GM21619 (cell line): Measurements from ENCODE around the gene HHLA2.
A peak's percentile ranks its signal among the peaks of the same experiment; 100 is the strongest.

Experiments
- ATAC-seq: cut with Tn5 transposase; IDR thresholded peaks from one replicate; pipeline ENCODE4 v1.9.1; 2021; ENCODE audit not compliant: unreplicated experiment

The HHLA2 gene

DNA sequence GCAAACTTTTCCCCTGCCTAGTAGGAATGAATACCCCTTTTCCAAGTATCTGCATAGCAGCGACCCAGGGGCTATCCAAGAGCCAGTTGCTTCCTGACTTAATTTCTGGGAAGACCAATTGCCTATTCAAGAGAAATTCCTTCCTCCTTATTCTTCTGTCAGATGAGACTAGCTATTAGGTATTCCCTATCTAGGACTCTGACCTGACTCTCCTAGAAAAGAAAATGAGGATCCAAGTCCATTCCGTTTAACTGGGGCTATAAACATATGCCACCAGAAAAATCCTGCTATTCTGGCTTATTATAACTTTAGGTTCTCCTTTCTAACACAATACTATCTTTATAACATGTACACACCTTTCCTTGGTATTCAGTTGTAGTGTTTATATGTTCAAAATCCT is 1.7 kb downstream of the HHLA2 start:
- ATAC-seq = no peak

DNA sequence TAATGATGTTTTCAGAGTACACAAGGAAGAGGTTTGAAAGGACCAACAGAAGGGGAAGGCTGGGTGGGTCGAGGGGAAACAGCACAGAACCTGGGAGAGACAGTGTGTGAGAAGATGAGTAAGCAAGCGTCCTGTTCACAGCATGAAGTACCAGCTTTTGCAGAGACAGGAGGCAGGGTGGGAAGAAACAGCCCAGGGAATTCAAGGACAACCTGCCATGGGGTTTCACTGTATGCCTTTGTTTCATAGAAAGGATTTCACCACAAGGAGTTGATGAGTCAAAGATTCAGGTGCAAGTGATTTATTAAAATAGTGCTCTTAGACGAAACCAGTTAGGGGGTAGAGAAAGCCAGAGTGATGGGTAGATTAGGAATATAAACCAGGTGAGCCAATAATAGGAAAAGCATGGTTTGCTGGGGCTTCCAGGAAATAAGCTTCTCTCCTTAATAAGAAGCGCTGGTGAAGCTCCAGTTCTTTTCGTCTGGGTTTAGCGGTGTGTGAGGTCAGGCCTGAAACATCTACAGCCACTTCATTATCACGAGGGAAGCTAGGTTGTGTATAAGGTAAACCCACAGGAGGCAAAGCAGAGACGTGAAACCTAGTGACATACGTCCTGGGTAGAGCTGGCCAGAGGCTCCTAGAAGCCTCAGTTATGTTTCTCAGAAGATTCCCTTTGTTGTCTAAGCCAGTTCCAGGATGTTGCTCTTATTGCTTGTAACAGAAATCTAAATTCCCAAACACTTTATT is 3.9 kb downstream of the HHLA2 start:
- no peak for ATAC-seq

DNA sequence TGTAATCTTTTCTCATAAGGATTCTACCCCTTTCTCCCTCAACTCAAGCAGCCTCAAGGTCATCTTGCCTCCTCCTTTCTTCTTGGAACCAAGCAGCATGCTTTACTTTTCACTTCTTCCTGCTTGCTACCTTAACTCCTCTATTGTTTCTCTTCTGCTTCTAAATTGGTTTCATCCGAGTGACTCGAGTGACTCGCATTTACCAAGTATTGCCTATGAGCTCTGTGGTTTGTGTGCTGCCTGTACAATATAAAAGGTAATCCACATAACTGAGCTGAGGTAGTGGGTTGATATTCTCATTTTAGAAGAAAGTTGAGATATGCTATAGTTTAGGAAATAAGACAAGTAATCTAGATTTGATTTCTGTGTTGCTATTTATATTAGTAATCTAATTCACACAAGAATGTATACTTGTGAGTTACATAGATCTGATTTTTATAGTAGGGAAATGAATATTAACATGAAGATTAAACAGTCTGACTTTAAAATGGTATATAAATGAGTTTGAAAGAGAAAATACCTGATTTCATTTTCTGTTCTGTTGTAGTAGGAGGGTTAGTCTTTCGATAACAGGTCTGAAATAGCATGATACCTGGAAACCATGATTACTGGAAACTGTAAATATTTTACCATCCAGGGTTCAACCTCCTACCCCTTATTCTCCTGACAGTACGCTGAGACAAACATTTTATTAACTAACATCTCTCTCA is 5.5 kb downstream of the HHLA2 start:
- ATAC-seq = peak; percentile 55

DNA sequence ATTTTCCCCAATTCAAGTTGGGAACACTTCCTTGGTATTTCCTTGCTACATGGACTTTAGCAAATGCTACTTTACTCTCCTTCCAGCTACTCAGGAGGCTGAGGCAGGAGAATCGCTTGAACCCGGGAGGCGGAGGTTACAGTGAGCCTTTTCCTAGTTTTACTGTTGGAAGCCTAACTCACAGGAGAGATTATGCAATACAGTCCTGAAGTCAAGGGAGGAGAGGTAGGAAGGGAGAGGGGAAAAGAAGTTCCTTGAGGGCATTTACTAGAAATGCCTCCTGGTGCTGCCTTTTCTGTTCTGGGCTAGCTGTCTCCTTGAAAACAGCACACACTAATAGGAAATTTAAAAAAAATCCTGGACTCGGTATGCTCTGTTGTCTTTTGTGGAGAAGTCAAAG is 6.2 kb downstream of the HHLA2 start:
- no peak for ATAC-seq

DNA sequence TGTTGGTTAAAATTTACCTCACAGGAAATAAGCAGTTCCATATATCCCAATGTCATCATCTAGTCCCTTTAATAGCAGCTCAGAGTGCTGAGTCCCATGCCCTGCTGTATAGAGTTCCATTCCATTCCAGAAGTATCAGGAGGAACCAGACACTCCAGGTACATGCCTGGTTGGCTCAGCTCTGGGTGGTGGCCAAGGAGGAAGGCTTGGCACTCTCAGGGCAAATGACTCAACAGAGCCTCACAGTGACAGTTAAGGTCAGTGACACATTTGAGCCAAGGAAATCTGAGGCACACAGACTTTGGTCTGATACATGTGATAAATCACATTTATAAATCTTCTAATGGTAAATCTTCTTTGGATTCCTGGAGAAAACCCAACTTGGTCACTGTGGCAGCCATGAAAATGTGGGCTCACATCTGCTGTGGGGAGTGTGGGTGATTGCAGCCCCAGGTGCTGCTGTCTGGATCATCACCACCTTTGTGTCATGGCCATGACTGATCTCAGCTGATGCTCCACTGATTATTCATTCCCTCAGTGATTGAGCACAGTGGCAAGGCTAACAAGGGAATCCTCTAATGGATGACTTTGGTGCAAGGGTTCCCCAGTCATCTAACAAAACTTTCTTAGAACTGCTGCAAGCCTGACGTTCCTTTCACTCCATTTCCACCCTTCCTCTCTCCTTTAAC is 9.3 kb downstream of the HHLA2 start:
- no peak for ATAC-seq

DNA sequence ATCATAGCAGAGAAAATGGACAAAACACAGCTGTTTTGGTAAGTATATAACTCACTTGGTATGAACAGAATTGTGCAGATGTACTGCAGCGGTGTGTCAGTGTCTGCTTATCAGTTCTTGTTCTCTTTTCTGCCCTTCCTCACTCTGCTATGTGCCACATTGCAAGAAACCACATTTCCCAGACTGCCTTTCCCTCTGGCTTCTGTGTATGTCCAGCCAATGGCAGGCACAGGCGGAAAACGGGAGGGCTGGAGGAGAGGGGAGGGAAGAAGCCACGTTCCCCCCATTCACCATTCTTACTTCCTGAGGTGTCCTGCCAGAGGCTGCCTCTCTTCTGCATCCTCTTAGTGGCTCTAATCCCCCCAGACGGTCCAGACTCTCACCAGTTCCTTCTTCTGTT is 15.4 kb downstream of the HHLA2 start:
- ATAC-seq = no peak

DNA sequence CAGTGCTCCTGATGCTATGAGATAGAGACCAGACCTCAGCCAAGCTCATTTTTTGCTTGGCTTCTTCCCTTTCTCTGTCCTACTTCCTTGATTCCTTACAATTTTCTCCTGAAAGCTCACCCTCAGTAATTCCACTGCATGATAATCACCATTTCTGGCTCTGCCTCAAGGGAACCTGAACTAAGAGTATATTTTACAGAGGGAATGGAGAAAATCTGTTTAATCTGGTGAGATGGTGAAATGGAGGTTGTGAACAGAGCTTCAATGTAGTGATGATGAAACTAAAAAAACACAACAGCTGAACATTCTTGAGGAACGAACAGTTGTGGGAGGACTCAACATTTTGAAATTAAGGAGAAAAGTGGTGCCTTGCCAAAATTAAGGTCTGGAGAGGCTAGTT is 16.3 kb downstream of the HHLA2 start:
- no peak for ATAC-seq

DNA sequence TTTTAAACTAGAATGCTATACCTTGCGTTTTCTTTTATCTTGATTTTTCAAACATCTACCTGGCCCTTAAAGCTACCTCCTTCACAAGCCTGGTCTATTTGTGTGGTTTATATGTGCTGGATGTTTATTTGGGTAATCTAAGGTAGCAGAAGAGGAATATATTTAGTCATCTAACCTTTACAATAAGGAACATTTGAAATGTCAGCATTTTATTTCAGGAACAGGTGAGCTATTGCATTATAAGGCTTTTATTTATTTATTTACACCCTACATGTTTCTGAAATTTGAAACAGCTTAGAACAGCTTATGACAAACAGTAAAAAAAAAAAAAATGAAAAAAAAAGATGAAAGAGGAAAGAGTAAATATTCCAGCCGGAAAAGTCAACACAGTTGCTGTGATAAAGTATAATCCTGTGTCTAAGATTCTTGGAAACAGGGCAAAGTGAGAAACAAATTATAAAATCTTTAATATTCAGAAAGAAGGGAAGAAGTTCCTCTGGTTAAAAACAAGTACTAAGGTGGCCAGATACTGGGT is 19.5 kb downstream of the HHLA2 start:
- no peak for ATAC-seq

DNA sequence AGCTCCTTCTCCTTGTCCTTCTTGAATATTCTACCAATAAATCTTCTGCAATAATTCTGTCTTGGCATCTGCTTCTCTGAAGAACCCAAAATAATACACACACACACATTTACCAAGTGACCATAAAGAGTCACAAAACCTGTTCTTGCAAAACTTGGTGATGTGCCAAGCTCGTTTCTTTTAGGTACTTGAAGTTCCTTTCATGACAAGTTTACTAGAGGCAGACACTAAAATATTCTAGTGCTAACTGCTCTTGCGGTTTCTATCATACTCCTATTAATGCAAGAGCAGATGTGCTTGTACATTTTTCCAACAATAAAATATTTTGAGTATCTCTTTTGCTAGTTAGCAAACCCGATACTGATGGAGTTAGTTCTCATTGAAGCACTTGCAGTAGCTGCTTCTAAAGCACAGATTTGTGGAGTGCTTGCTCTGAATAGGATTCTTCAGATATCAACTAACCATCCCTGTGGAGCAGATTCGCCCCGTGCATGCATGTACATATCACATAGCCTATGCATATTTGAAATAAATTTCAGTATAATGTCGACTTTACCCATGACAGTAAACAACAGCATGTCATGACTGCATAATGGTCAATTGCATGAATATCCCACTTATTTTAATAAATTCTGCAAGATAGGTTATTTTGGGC is 23.2 kb downstream of the HHLA2 start:
- ATAC-seq = no peak

DNA sequence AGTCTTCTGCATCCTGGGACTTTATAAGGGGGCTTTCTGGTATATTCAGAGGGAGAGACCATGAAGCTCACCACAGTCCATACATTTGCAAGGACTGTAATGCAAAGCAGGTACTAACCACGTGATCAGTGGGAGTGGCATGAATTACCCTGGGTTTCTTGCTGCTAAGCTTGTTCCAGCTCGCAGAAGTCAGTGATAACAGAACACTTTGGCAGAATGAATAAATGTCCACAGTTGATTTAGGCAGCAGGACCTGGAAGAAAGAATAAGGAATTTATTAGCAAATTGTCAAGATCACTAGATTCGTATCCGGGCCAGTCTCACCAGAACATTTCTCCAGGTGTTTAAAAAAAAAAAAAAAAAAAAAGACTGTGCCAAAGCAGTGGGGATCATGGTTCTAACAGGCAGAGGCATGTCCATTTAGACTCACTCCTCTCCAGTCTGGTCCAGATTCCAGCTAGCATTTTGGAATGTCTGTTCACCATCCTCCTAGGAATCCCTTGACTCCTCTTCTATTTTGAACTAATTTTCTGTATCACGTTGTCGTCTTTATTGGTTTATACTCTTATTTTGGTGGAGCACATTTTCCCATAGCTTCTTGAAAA is 24.5 kb downstream of the HHLA2 start:
- ATAC-seq = no peak

DNA sequence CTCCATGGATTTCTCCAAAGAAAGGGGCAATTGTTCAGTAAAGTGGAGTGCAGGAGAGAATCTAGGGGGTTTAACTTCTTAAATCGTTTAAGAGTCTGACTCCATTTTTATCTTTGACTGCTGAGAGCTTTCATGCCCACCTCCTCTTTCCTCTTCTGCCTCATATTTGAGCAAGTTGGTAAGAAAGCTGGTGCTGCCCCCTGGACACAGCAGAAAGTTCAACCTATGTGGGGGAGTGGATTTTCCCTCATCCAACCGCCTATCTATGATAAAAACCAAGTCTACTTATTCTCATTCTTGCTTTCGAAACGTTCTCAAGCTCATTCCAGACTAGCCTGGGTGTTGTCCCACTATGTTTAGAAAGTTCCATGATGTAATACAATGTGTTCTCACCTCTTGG is 26.0 kb downstream of the HHLA2 start:
- no peak for ATAC-seq

DNA sequence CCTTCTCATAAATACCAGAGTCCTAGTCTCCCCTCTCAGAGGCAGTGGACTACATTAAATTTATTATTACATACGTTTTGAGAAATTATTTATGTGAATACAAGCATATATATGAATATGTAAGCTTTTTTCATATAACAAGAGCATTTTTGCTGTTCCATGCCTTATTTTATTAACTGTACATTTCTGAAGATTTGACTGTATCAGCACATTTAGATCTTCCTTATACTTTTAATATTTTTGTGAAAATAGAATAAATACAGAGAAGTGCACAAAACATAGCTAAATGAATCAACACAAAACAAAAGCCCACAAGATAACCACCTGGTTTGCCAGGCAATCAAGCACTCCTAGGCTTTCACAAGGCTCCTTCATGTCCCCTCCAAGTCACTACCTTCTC is 27.8 kb downstream of the HHLA2 start:
- no peak for ATAC-seq

DNA sequence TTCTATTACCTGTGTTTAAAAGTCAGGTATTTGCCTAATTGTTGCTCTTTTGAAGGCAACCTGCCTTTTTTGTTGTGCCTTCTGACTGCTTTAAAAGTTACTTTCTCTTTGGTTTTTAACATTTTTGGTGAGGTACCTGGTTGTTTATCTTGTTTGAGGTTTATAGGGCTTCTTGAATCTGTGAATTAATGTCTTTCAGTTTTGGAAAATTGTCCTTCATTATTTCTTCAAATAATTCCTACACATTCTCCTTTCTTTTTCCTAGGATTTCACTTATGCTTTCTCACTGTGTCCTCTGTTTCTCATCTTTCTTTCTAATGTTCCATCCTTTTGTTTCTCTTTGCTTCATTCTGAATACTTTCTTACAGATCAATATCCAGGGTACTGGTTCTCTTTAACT is 30.8 kb downstream of the HHLA2 start:
- no peak for ATAC-seq

DNA sequence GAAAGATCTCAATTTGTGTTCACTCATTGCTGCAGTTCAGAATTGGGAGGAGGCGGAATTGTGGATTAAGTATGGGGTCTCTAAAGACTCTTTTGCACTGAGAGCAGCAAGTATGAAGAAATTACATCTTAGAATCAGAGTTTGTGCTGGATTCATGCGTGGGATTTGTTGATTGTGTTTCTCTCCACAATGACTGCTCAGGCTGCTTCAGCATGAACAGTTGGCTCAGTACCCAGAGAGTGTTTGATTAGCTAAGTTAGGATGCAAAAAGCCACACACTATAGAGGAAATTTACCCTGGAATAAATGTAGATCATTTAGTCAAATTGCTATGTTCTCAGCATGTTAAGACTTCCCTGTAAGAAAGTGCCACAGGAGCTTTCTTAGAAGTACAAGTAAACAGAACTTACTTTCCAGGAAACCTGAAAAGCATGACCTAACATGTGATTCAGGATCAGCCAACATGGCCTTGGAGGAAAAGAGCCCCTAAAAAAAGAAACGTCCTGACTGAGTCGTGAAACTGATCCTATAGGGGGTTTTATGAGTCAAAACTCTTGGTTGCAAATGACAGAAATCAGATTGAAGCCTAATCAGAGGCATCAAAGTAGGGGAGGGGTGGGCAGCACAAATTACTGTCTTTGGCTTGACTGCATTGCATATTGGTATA is 32.6 kb downstream of the HHLA2 start:
- no peak for ATAC-seq

DNA sequence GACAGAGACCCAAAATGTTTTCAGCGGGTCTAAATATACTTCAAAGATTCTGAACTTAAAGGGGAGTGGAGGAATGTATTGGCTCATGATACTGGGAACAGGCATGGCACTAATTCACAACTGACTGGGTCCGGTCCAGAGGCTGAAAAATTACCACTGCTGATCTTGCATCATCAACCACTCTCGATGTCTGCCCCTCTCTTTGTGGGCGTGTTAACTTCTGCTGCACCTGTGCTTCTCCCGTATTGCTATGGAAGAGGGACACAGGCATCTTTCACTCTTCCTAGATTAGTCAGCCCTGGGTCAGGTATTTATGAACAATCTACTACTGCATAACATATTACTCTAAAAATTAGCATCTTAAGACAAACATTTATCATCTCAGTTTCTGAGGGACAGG is 33.2 kb downstream of the HHLA2 start:
- ATAC-seq = no peak

DNA sequence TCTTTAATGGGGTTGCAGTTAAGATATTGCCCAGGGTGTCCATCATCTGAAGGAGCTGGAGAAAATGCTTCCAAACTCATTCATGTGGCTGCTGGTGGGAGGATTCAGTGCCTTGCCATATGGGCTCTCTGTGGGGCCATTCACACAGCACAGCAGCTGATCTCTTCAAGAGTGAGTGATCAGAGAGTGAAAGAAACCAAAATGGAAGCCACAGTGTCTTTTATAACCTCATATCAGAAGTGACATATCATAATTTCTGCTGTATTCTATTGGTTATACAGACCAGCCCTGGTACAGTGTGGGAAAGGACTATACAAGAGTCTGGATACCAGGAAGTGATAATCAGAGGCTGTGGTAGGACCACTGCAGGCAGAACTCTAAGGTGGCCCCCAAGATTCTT is 33.6 kb downstream of the HHLA2 start:
- no peak for ATAC-seq

DNA sequence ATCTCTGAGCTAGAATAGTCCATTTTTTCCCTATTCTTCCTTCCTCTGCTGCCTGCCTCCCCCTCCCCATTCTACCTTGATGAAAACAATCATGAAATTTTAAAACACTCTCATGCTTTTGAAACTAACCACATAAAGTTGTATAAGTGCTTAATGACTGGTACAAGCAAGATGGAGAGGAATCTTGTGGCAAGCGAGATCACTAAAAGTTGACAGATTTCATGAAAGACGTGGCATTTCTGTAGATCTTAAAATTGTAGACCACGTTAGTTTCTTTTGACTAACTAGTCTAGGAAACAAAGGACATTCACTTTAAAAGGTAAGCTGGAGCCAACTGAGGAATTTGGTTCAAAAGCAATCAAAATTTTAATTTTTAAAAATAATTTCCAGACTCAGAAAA is 35.4 kb downstream of the HHLA2 start:
- no peak for ATAC-seq

DNA sequence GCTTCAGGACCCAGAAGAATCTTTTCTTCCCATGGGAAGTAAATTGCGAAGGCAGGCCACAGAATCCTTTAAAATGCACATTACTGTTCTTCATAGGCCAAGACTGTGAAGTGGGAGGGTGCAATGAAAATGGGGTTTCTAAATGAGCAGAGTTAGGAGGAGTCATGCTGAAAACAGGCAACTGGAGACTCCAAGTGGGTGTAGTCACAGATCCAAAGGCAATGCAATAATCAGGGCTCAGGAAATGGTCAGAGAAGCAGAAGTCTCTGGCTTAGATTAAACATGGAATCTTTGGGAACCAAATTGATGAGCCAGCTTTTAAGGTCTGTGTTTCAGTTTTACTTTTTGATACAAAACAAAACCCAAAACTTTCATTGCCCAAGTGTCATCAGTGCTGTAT is 37.6 kb downstream of the HHLA2 start:
- no peak for ATAC-seq

DNA sequence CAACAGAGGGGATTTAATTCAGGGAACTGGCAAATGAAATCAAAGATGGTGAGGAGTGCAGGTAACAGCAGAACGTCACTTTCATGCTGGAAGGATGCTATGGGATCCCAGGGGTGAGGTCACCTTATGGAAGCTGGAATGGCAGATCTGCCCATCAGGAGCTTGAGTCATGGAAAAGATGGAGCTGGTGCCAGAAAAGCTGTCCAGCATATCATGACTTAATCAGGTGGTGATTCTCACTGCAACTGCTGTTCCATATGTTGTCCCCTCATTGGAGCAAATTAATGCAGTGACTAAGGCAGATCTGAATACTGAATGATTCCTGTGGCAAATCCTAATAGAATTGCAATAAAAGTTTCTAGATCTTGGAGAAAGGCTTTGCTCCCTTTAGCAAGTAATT is 38.4 kb downstream of the HHLA2 start:
- ATAC-seq = no peak

DNA sequence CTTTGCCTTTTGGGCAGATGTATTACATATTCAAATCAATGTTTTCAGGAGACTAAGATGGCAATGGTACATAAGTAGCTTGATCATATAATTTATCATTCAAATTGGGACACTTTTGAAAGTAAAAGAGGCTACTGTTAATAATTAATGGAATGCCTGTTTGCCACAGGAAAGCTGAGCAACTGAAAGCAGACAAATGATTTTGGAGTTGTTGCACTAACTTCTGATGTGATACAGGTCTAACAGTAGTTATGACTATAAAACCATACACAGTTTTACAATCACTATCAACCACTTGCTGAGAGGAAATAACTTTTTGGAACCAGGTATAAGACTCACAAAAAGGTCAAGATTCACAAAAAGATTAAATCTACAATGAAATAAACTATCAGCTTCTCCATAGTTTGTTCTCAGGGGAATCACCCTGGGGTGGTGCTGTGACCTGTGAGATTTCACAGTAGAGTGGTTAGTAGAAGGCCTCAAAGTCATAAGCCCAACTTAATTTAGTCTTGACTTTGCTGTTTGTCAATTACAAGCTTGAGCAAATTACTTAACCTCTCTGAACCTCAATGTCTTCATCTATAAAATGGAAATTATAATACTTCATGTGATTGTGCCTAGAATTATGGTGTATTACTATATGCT is 42.7 kb downstream of the HHLA2 start:
- ATAC-seq = peak; percentile 54
